B cell (primary cell): ENCODE measurements around the gene PEX19. TPM values are rescaled to one million over a fixed set of nuclear protein-coding genes. Genes with fewer than 3 reads are reported as not detected.

Source experiments
- ATAC-seq: fragments of 200-7000 bp; cut with Tn5 transposase; one replicate; pipeline ENCODE4 v1.10.0; 2021; ENCODE audit warnings: low read depth, mild to moderate bottlenecking, moderate number of reproducible peaks, moderate library complexity
- CTCF ChIA-PET: fragments of 350-600 bp; sonication (Branson Sonifier 250); formaldehyde crosslinking; loops from one replicate; lab custom pipeline; 2021; ENCODE audit warnings: antibody characterized with exemption, inconsistent platforms; lab: Charles Lee
- POLR2A ChIA-PET: fragments of 350-600 bp; sonication (Branson Sonifier 250); formaldehyde crosslinking; loops from one replicate; lab custom pipeline; 2021; ENCODE audit warnings: antibody characterized with exemption; lab: Charles Lee
- DNase-seq: peaks from one replicate; pipeline ENCODE4 v3.0.0; 2013
- H2AFZ ChIP-seq: 2 replicates; pipeline ENCODE4 v1.6.1; 2012; ENCODE audit warnings: mild to moderate bottlenecking, low read depth, low read length; ENCODE audit not compliant: insufficient read depth, poor library complexity, severe bottlenecking
- H3K27ac ChIP-seq, 2 donors: 1 replicate in 1 of 2; 2 replicates in 1 of 2; pipeline ENCODE4 v1.5.1; 2012 to 2013; ENCODE audit warnings: low read length in 2 of 2, mild to moderate bottlenecking in 2 of 2, moderate library complexity in 1 of 2
- H3K27me3 ChIP-seq, 4 experiments: fragments of 200-600 bp in 1 of 4; sonication (generic) in 1 of 4; replicated peaks in 1 of 4; 1 replicate in 2 of 4; 2 replicates in 2 of 4; pipeline versions ENCODE4 v1.6.1 to v1.7.0; 2013 to 2016; ENCODE audit warnings: low read length in 3 of 4, mild to moderate bottlenecking in 2 of 4, mixed read lengths in 1 of 4, moderate library complexity in 1 of 4; ENCODE audit not compliant: insufficient read depth in 4 of 4, control insufficient read depth in 3 of 4; ENCODE audit errors: control extremely low read depth in 1 of 4
- H3K36me3 ChIP-seq, 2 experiments: replicated peaks in 1 of 2; 1 replicate in 1 of 2; 2 replicates in 1 of 2; pipeline versions ENCODE4 v1.6.1 to v1.7.1; 2013; ENCODE audit warnings: low read length in 1 of 2; ENCODE audit not compliant: insufficient read depth in 2 of 2, control insufficient read depth in 1 of 2; ENCODE audit errors: control extremely low read depth in 1 of 2, extremely low read depth in 1 of 2
- H3K4me1 ChIP-seq, 2 donors: fragments of 200-600 bp in 1 of 2; sonication (generic) in 1 of 2; 1 replicate in 1 of 2; 2 replicates in 1 of 2; pipeline versions ENCODE4 v1.5.1 to v1.6.1; 2013 to 2017; ENCODE audit warnings: low read length in 2 of 2; ENCODE audit not compliant: control insufficient read depth in 2 of 2, insufficient read depth in 2 of 2
- H3K4me2 ChIP-seq: replicated peaks from 2 replicates; pipeline ENCODE3; 2012; ENCODE audit warnings: mild to moderate bottlenecking, low read depth, low read length; ENCODE audit not compliant: poor library complexity, severe bottlenecking
- H3K4me3 ChIP-seq, 5 experiments: fragments of 200-600 bp in 1 of 5; sonication (generic) in 1 of 5; 1 replicate in 3 of 5; 2 replicates in 2 of 5; pipeline versions ENCODE4 v1.5.1 to v1.7.0; 2011 to 2016; ENCODE audit warnings: low read length in 4 of 5, mild to moderate bottlenecking in 4 of 5, low read depth in 2 of 5, control low read depth in 1 of 5, moderate library complexity in 1 of 5; ENCODE audit not compliant: insufficient read depth in 1 of 5; ENCODE audit errors: control extremely low read depth in 1 of 5, extremely low read depth in 1 of 5
- H3K79me2 ChIP-seq: fragments of 200-600 bp; sonication (generic); one replicate; pipeline ENCODE4 v1.6.0; 2016; ENCODE audit warnings: low read length; ENCODE audit not compliant: control insufficient read depth, insufficient read depth
- H3K9ac ChIP-seq: fragments of 200-600 bp; sonication (generic); 2 replicates; pipeline ENCODE4 v1.6.1; 2017; ENCODE audit warnings: mild to moderate bottlenecking, low read length, moderate library complexity
- H3K9me3 ChIP-seq, 3 donors: one replicate each; pipeline versions ENCODE4 v1.6.1 to v1.7.1; 2013; ENCODE audit warnings: low read length in 2 of 3; ENCODE audit not compliant: control insufficient read depth in 2 of 3, insufficient read depth in 1 of 3; ENCODE audit errors: control extremely low read depth in 1 of 3
- H4K20me1 ChIP-seq: 2 replicates; pipeline ENCODE4 v1.6.0; 2012; ENCODE audit warnings: mild to moderate bottlenecking, low read length; ENCODE audit not compliant: insufficient read depth, control insufficient read depth, poor library complexity, severe bottlenecking
- H3K27ac Mint-ChIP-seq: one replicate; pipeline ENCODE4 v1.8.0; 2021; ENCODE audit warnings: mixed read lengths
- H3K27me3 Mint-ChIP-seq: one replicate; pipeline ENCODE4 v1.8.0; 2021; ENCODE audit warnings: mixed read lengths
- H3K4me1 Mint-ChIP-seq: one replicate; pipeline ENCODE4 v1.8.0; 2021; ENCODE audit warnings: mixed read lengths
- H3K4me3 Mint-ChIP-seq: one replicate; pipeline ENCODE4 v1.8.0; 2021; ENCODE audit warnings: mixed read lengths
- H3K9me3 Mint-ChIP-seq: one replicate; pipeline ENCODE4 v1.8.0; 2022; ENCODE audit warnings: mixed read lengths; ENCODE audit not compliant: insufficient read depth
- EZH2 ChIP-seq: IDR thresholded peaks from 2 replicates; pipeline ENCODE4 v1.6.1; 2012; ENCODE audit warnings: borderline replicate concordance, low read depth, mild to moderate bottlenecking, moderate library complexity, low read length; ENCODE audit not compliant: insufficient read depth, poor library complexity, severe bottlenecking
- WGBS: methylation state at CpG from one replicate; pipeline ENCODE4 v1.1.5; 2013; ENCODE audit warnings: missing lambda C conversion rate; ENCODE audit not compliant: insufficient coverage; 5-methylcytosine and 5-hydroxymethylcytosine counted together
- intact Hi-C: fragments of 100-400 bp; cut with micrococcal nuclease; formaldehyde crosslinking; loops from one replicate; pipeline ENCODE4 v1.10.0; 2022
- polyA plus RNA-seq: library from polyadenylated mRNA; depleted of rRNA; stranded (reverse); fragments of >200 nt; gene quantifications from 2 replicates; pipeline ENCODE4 v1.2.3, GENCODE V29; 2012
- total RNA-seq, 2 donors: library from RNA; stranded (reverse); fragments of 120-200 nt in 1 of 2; gene quantifications; 1 replicate in 1 of 2; 2 replicates in 1 of 2; pipeline versions ENCODE4 v1.2.3 to v1.2.4, GENCODE V29; 2013 to 2022
- TF ChIP-seq, protein P1 (sequence below): fragments of 200-600 bp; IDR thresholded peaks from one replicate; pipeline ENCODE4 v1.8.0; 2022; ENCODE audit warnings: antibody characterized with exemption, mild to moderate bottlenecking

The PEX19 gene
- total and polyA plus RNA-seq, 2 donors (not counting 1 experiment from before 2014, with no cell fraction given), result 20.3 to 56.0 TPM

GRCh38 chr1:160258177-160258798, 26.6 kb downstream of the PEX19 start:
- no peaks in the 10 kb centered on the region for H3K27me3 ChIP-seq
- WGBS, result no CpG with 5 or more reads among the region's 7 CpGs
- H3K4me1 ChIP-seq, result peaks cover 20% of the 10 kb centered on the region in 2 donors
- no peak overlapping the region for H2AFZ ChIP-seq
- H3K9me3 ChIP-seq, result no peaks in the 10 kb centered on the region
- no peak overlapping the region for H3K4me2 ChIP-seq
- H3K9me3 Mint-ChIP-seq, result no peaks in the 10 kb centered on the region
- no peak for ATAC-seq
- no peak for DNase-seq
- peaks cover 66% of the 10 kb centered on the region for H3K79me2 ChIP-seq
- H3K36me3 ChIP-seq, result peaks cover 5 to 25% of the 10 kb centered on the region in 2 experiments
- ChIA-PET CTCF (interaction anchor here (1.0 to 2.3 kb wide), 5 partner anchors 33 to 157 kb away, joined by 3 to 8 read pairs (median 4); no protein-coding TSS in a partner anchor), POLR2A (no interaction called here)
- intact Hi-C loops, result no loop called here
- H3K4me3 ChIP-seq, result no peak overlapping the region
- H4K20me1 ChIP-seq, result no peaks in the 10 kb centered on the region
- H3K4me3 Mint-ChIP-seq, result no peak overlapping the region
- TF ChIP-seq, protein P1, sequence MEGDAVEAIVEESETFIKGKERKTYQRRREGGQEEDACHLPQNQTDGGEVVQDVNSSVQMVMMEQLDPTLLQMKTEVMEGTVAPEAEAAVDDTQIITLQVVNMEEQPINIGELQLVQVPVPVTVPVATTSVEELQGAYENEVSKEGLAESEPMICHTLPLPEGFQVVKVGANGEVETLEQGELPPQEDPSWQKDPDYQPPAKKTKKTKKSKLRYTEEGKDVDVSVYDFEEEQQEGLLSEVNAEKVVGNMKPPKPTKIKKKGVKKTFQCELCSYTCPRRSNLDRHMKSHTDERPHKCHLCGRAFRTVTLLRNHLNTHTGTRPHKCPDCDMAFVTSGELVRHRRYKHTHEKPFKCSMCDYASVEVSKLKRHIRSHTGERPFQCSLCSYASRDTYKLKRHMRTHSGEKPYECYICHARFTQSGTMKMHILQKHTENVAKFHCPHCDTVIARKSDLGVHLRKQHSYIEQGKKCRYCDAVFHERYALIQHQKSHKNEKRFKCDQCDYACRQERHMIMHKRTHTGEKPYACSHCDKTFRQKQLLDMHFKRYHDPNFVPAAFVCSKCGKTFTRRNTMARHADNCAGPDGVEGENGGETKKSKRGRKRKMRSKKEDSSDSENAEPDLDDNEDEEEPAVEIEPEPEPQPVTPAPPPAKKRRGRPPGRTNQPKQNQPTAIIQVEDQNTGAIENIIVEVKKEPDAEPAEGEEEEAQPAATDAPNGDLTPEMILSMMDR, result no peak
- no peak overlapping the region for H3K27ac ChIP-seq
- H3K9ac ChIP-seq, result no peak overlapping the region
- no peaks in the 10 kb centered on the region for H3K27me3 Mint-ChIP-seq
- H3K4me1 Mint-ChIP-seq, result peaks cover 43% of the 10 kb centered on the region
- H3K27ac Mint-ChIP-seq, result no peak overlapping the region

- Histone ChIP-seq H3K79me2 (peaks cover 60% of the 10 kb centered on the region), H3K4me1 (peaks cover 14 to 15% of the 10 kb centered on the region in 2 donors), H3K27me3 (no peaks in the 10 kb centered on the region), H3K27ac (no peak overlapping the region), H3K4me2 (no peak overlapping the region), H3K36me3 (peaks cover 5 to 25% of the 10 kb centered on the region in 2 experiments), H2AFZ (no peak overlapping the region), H3K9ac (no peak overlapping the region), H3K9me3 (no peaks in the 10 kb centered on the region), H4K20me1 (peaks cover under 1% of the 10 kb centered on the region), H3K4me3 (no peak overlapping the region)
- WGBS, result 100% methylated on average over 4 of the region's 6 CpGs
- no peak for DNase-seq
- Mint-ChIP-seq H3K27ac (no peak overlapping the region), H3K4me1 (peaks cover 40% of the 10 kb centered on the region), H3K27me3 (no peaks in the 10 kb centered on the region), H3K4me3 (no peak overlapping the region), H3K9me3 (no peaks in the 10 kb centered on the region)
- TF ChIP-seq, protein P1, result no peak
- no peak for TF ChIP-seq EZH2
- CTCF ChIA-PET, result interaction anchor here (0.6 to 2.3 kb wide), 5 partner anchors 34 to 164 kb away, joined by 3 to 7 read pairs (median 4); no protein-coding TSS in a partner anchor
- POLR2A ChIA-PET, result no interaction called here
- ATAC-seq, result no peak
- intact Hi-C loops, result no loop called here
Observed at GRCh38 chr1:160257411-160258015, 27.4 kb downstream of the PEX19 start.
